Astrocyte of the spinal cord (primary cell): Measurements from ENCODE around the gene LRRC72.
A peak's percentile ranks its signal among the peaks of the same experiment; 100 is the strongest.
"Not testable (repeated sequence)": the region's sequence is repeated elsewhere in the genome, so short reads cannot be mapped to it uniquely, and the experiment has no call there.

ENCODE experiments used
- DNase-seq: peaks from one replicate; pipeline ENCODE4 v3.0.0; 2011; ENCODE audit warnings: low read depth, low spot score
- H3K4me3 ChIP-seq: 2 replicates; pipeline ENCODE4 v1.5.1; 2011; ENCODE audit warnings: low read depth, mild to moderate bottlenecking, low read length, moderate library complexity
- CTCF ChIP-seq: IDR thresholded peaks from 2 replicates; pipeline ENCODE4 v1.5.1; 2012; ENCODE audit warnings: low read depth, mild to moderate bottlenecking, low read length, inconsistent platforms
- in situ Hi-C: cut with HindIII; loops from 2 replicates; pipeline ENCODE4 v1.10.0; 2017; ENCODE audit warnings: low sequenced_read_pairs

Gene LRRC72

GRCh38 chr7:16493266-16493665 lies 33.4 kb upstream of the LRRC72 start:
- TF ChIP-seq CTCF = no peak
- DNase-seq = no peak
- in situ Hi-C loops = no loop called here
- no peak overlapping the region for H3K4me3 ChIP-seq

DNA sequence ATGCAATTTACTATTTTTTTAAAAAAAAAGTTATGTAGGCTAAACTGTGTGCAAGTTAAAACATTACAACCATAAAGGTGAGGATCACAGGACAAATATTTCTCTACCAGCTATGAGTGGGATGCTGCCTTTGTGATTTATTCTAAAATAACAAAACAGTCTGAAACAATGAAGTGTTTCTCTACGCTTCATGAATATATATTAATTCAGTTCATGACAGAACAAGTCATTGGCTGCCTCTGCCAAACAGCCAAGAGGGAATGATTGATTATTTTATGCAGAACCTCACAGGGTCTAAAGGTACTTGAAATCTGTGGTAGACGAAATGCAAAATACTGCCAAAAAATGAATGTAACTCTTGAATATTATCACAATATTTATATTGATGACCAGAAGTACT lies 32.1 kb upstream of the LRRC72 start:
- no peak for TF ChIP-seq CTCF
- in situ Hi-C loops = no loop called here
- H3K4me3 ChIP-seq = no peak overlapping the region
- DNase-seq = no peak

- TF ChIP-seq CTCF = no peak
- DNase-seq = no peak
- no peak overlapping the region for H3K4me3 ChIP-seq
- in situ Hi-C loops = no loop called here
Observed at GRCh38 chr7:16494955-16495719, 31.5 kb upstream of the LRRC72 start.

DNA sequence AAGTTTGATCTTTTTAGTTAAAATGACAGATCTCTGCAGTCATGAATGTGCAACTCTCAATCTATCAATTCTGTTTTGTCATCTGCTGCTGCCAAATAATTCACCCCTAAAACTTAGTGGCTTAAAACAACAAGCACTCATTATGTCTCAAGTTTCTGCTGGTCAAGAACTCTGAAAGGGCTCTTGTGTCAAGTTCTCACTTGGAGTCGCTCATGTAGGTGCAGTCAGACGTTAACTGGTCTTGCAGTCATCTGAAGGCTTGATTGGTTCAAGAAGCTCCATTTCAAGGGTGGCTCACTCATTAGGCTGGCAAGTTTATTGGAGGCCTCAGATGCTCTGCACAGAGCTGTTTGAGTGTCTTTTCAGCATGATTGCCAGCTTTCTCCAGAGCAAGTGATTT lies 28.5 kb upstream of the LRRC72 start:
- no peak for TF ChIP-seq CTCF
- DNase-seq = no peak
- in situ Hi-C loops = no loop called here
- H3K4me3 ChIP-seq = no peak overlapping the region

GRCh38 chr7:16502303-16502702 lies 24.3 kb upstream of the LRRC72 start:
- in situ Hi-C loops = no loop called here
- H3K4me3 ChIP-seq = no peak overlapping the region
- no peak for DNase-seq
- no peak for TF ChIP-seq CTCF

DNA sequence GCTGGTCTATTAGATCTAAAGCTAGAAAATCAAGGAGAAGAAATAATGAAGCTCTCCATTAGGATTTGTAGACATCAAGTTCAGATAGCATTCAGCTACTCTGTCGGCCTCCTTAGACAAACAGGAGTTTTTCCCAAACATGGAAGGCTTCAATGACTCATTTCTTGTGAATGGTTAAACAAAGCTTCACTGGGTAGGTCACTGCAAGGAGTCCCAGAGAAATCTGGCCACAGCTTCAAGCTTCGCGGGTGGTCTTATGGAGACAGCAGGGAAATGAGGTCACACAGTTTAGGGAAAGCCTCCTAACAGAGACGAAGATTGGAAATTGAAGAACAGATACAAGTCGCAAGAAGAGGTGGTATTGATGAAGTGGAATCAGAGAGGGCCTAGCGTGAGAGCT lies 22.6 kb upstream of the LRRC72 start:
- peak; percentile 72 for DNase-seq
- in situ Hi-C loops = no loop called here

GRCh38 chr7:16506422-16506821 lies 20.2 kb upstream of the LRRC72 start:
- in situ Hi-C loops = not testable (repeated sequence)

More for the DNA sequence above, 22.6 kb upstream of the LRRC72 start:
- TF ChIP-seq CTCF = no peak
- H3K4me3 ChIP-seq = no peak overlapping the region

More at GRCh38 chr7:16506422-16506821, 20.2 kb upstream of the LRRC72 start:
- not testable (repeated sequence) for DNase-seq, H3K4me3 ChIP-seq
